ENCODE results near the gene SAPCD2. TPM values are rescaled to one million over a fixed set of nuclear protein-coding genes. Genes with fewer than 3 reads are reported as not detected.

The SAPCD2 gene
- total and polyA plus RNA-seq, 9 of the 15 experiments (the other 6 are each of a cell fraction or from before 2014, with no cell fraction given): 3.4 to 91.8 (median 18.8) TPM

DNA sequence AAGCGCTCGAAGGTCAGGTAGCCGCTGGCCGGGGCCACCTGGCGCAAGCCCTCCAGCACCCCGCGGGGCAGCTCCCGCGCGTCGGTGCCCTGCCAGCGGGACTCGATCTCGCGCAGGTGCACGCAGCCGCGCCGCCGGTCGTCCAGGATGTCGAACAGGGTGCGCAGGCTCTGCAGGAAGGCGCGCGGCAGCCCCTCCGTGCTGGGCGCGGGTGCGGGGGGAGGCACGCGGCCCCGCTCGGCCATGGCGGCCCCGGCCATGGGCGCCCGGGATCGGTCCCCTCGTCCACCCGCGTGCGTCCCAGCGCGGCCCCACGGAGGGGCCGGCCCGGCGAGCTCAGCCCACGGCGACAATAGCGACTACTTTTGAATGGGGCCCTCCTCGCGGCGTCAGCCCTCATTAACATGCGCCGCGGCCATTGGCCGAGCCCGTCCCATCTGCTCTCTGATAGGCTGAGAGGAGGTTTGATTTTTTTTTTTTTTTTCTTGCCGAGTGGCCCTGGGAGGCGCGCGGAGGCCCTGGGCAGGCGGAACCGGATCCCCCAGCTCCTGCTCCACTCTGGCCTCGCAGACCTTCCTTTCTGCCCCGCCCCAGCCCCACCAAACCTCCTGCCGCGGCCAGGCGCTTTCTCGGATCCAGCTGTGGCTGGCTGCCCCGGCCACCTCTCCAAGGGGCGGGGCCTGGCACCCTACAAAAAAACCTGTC, at the start of gene SAPCD2 (continued):
- peak; percentile 73 for TF ChIP-seq TAF1 (IDR thresholded peaks at IDR 0.05; ENCODE audit: control insufficient read depth, extremely low read depth, insufficient read depth, low read length, severe bottlenecking)
- TF ChIP-seq ZNF764 (CRISPR knock-in tag; IDR thresholded peaks at IDR 0.05; ENCODE audit: low read depth): no peak
- TF ChIP-seq, protein P1, sequence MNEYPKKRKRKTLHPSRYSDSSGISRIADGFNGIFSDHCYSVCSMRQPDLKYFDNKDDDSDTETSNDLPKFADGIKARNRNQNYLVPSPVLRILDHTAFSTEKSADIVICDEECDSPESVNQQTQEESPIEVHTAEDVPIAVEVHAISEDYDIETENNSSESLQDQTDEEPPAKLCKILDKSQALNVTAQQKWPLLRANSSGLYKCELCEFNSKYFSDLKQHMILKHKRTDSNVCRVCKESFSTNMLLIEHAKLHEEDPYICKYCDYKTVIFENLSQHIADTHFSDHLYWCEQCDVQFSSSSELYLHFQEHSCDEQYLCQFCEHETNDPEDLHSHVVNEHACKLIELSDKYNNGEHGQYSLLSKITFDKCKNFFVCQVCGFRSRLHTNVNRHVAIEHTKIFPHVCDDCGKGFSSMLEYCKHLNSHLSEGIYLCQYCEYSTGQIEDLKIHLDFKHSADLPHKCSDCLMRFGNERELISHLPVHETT (CRISPR knock-in tag; conservative IDR thresholded peaks at IDR 0.05 in 1 of 2, IDR thresholded peaks at IDR 0.05 in 1 of 2): peak in 1 of 2 experiments; percentile 68; a peak in 1 of 4 replicates
- TF ChIP-seq ATF1 (CRISPR knock-in tag; IDR thresholded peaks at IDR 0.05): no peak
- peak; percentile 70 for TF ChIP-seq ATF1 (tag; IDR thresholded peaks at IDR 0.05)
- TF ChIP-seq, protein P2, sequence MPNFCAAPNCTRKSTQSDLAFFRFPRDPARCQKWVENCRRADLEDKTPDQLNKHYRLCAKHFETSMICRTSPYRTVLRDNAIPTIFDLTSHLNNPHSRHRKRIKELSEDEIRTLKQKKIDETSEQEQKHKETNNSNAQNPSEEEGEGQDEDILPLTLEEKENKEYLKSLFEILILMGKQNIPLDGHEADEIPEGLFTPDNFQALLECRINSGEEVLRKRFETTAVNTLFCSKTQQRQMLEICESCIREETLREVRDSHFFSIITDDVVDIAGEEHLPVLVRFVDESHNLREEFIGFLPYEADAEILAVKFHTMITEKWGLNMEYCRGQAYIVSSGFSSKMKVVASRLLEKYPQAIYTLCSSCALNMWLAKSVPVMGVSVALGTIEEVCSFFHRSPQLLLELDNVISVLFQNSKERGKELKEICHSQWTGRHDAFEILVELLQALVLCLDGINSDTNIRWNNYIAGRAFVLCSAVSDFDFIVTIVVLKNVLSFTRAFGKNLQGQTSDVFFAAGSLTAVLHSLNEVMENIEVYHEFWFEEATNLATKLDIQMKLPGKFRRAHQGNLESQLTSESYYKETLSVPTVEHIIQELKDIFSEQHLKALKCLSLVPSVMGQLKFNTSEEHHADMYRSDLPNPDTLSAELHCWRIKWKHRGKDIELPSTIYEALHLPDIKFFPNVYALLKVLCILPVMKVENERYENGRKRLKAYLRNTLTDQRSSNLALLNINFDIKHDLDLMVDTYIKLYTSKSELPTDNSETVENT (CRISPR knock-in tag; IDR thresholded peaks at IDR 0.05): peak; percentile 67
- peak; percentile 71 for TF ChIP-seq TARDBP (IDR thresholded peaks at IDR 0.05)
- TF ChIP-seq, protein P3, sequence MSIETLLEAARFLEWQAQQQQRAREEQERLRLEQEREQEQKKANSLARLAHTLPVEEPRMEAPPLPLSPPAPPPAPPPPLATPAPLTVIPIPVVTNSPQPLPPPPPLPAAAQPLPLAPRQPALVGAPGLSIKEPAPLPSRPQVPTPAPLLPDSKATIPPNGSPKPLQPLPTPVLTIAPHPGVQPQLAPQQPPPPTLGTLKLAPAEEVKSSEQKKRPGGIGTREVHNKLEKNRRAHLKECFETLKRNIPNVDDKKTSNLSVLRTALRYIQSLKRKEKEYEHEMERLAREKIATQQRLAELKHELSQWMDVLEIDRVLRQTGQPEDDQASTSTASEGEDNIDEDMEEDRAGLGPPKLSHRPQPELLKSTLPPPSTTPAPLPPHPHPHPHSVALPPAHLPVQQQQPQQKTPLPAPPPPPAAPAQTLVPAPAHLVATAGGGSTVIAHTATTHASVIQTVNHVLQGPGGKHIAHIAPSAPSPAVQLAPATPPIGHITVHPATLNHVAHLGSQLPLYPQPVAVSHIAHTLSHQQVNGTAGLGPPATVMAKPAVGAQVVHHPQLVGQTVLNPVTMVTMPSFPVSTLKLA (conservative IDR thresholded peaks at IDR 0.05): peak; percentile 51 to 71; a peak in 2 of 4 replicates
- peak; percentile 85 for TF ChIP-seq FOXM1 (IDR thresholded peaks at IDR 0.05; ENCODE audit: low read depth)
- TF ChIP-seq FOXM1 (CRISPR knock-in tag; IDR thresholded peaks at IDR 0.05; ENCODE audit: low read depth): peak; percentile 61
- TF ChIP-seq, protein P4, sequence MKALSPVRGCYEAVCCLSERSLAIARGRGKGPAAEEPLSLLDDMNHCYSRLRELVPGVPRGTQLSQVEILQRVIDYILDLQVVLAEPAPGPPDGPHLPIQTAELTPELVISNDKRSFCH (CRISPR knock-in tag; IDR thresholded peaks at IDR 0.05): no peak
- TF ChIP-seq, protein P4 (tag; IDR thresholded peaks at IDR 0.05): 0 out of 2 replicates have a peak, but pooled peaks have one; percentile 16
- peak; percentile 36 to 48; a peak in 2 of 4 replicates for TF ChIP-seq SIN3A (IDR thresholded peaks at IDR 0.05; ENCODE audit: borderline replicate concordance in 2 of 2, control insufficient read depth in 1 of 2, low read depth in 2 of 2, low read length in 2 of 2)
- TF ChIP-seq MTA3 (IDR thresholded peaks at IDR 0.05; ENCODE audit: borderline replicate concordance): peak; percentile 73; the same call in 1 of the 2 replicates
- peak; percentile 57 for TF ChIP-seq CHD1 (IDR thresholded peaks at IDR 0.05; ENCODE audit: low read length)
- peak; percentile 61; the same call in 1 of the 2 replicates for TF ChIP-seq CTBP1 (IDR thresholded peaks at IDR 0.05; ENCODE audit: borderline replicate concordance)
- TF ChIP-seq HLTF (IDR thresholded peaks at IDR 0.05): no peak
- no peak for TF ChIP-seq ZBTB8A (IDR thresholded peaks at IDR 0.05; ENCODE audit: partially characterized antibody)
- peak; percentile 64 for TF ChIP-seq CXXC5 (CRISPR knock-in tag; IDR thresholded peaks at IDR 0.05)
- peak; percentile 71 for TF ChIP-seq KDM5B (IDR thresholded peaks at IDR 0.05; ENCODE audit: insufficient replicate concordance, low read depth, low read length)
- peak; percentile 47 for TF ChIP-seq HNRNPLL (IDR thresholded peaks at IDR 0.05; ENCODE audit: low read depth, low read length, poor library complexity, severe bottlenecking)

Measured in K562 (cell line).